CD4-positive, alpha-beta T cell treated with Interleukin-6 at 100 ng/mL for 8 hours (primary cell): Measurements from ENCODE around the gene HERC6.
"Not testable (repeated sequence)": the region's sequence is repeated elsewhere in the genome, so short reads cannot be mapped to it uniquely, and the experiment has no call there.

Experiments used
- DNase-seq: peaks from one replicate; pipeline ENCODE4 v3.0.0-alpha.2; 2020; ENCODE audit warnings: mixed read lengths, low spot score

The HERC6 gene

GRCh38 chr4:88447371-88448095, 68.9 kb downstream of the HERC6 start:
- DNase-seq = no peak

DNA sequence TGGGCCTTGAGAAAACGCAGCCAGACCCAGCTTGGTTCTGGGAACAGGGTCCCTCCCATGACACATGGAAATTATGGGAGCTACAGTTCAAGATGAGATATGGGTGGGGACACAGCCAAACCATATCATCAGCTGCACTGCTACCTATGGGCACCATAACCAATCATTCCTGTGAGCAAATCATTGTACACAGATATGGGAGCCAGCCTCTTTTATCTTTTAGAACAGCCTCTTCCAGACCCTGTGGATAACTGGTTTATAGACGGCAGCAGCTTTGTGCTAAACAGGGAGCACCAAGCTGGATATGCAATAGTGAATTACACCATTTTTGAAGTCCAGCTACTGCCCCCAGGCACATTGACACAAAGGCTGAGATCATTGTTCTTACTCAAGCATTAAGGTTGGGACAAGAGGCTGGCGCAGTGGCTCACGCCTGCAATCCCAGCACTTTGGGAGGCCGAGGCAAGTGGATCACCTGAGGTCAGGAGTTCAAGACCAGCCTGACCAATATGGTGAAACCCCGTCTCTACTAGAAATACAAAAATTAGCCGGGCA, 69.6 kb downstream of the HERC6 start:
- DNase-seq = not testable (repeated sequence)

- DNase-seq = no peak
Observed at GRCh38 chr4:88448889-88449288, 70.2 kb downstream of the HERC6 start.

- no peak for DNase-seq
Observed at GRCh38 chr4:88449290-88449689, 70.6 kb downstream of the HERC6 start.

- no peak for DNase-seq
Observed at GRCh38 chr4:88451205-88451604, 72.6 kb downstream of the HERC6 start.

GRCh38 chr4:88452912-88453311, 74.3 kb downstream of the HERC6 start:
- no peak for DNase-seq

DNA sequence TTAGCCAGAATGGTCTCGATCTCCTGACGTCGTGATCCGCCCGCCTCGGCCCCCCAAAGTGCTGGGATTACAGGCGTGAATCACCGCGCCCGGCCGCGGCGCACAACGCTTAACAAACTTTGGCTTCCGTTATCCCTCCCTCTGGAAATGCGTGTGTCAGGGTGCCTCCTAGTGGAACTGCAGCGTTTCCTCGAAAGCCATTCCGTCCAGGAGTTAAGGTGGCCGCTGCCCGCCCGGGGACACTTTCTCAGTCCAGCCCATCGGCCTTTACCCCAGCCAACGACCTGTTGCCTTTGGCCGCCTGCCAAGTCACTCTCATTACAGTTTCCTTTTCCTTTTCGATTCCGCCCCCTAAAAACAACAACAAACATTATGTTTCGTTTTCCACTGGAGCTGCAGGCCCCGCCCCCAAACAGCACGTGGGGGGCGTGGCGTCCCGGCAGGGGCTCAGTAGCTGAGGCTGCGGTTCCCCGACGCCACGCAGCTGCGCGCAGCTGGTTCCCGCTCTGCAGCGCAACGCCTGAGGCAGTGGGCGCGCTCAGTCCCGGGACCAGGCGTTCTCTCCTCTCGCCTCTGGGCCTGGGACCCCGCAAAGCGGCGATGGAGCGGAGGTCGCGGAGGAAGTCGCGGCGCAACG, 78.1 kb downstream of the HERC6 start, which contains the start of gene HERC5:
Gene HERC5, plus strand, starts transcription at position 450 of the 637 bp plus-strand sequence. Its CDS starts 151 bp downstream, at position 601.
- DNase-seq = peak; percentile 91

DNA sequence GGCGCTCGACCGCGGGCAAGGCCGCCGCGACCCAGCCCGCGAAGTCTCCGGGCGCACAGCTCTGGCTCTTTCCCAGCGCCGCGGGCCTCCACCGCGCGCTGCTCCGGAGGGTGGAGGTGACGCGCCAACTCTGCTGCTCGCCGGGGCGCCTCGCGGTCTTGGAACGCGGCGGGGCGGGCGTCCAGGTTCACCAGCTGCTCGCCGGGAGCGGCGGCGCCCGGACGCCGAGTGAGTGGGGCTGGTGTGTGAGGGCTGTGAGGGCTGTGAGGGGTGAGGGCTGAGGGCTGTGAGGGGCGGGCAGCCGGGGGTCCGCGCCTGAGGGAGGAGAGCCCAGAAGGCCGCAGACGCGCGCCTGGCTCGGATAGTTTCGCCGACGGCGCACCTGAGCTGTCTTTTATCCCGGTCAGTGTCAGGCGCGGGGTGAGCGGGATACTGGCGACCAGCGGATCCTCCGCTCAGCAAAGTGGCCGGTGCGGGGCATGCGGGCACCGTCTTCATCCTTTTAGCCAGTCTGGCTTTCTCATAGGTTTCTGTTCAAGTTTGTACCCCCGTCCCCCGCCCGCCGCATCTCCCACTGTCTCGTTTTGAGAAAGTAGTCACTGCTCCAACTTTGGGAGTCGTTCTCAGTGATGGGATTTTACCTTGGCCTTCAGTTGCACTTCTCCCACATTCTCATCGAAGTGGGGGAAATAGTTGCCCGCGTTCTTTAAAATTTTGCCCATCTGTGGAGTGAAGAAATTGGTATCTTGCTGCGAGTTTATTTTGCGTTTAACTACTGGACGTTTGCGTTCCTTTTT, 78.9 kb downstream of the HERC6 start:
- peak; percentile 24 for DNase-seq

- DNase-seq = no peak
Observed at GRCh38 chr4:88458104-88458740, 79.6 kb downstream of the HERC6 start.

DNA sequence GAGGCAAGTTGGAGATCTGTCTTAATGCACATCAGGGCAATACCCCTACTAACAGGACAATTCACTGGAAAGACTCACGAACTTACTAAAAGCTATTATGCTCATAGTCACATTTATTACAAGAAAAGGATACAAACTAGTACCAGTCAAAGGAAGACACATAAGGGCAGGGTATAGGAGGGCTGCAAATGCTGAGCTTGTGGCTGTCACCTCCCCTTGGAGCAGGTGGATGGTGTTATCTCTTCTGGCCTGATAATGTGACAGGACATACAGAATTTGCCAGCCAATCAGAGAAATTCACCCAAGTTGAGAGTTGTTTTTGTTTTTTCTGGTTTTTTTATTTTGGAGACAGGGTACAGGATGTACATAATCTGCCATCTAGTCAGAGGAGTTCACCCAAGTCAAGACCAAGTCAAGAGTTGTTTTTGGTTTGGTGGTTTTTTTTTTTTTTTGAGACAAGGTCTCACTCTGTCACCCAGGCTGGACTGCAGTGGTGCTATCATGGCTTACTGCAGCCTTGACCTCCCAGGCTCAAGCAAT, 87.1 kb downstream of the HERC6 start:
- DNase-seq = no peak

DNA sequence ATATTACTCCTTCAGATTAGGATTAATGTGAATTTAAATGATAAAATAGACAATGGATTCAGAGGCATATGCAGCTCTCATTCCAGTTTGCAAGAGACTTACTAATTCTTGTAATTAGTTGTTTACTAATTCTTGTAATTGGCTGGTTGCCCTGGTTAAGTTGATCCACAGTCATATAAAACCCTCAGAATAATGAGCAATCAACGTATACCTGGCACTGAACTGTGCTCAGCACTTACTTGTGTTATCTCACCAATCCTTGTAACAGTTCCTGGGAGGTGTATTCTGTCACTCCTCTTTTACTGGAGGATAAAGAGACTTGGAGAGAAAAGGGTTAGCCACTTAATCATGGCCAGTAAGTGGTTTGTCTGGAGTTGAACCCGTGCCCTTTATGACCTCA, 88.7 kb downstream of the HERC6 start:
- DNase-seq = no peak

GRCh38 chr4:88477229-88477860, 98.7 kb downstream of the HERC6 start:
- DNase-seq = no peak

DNA sequence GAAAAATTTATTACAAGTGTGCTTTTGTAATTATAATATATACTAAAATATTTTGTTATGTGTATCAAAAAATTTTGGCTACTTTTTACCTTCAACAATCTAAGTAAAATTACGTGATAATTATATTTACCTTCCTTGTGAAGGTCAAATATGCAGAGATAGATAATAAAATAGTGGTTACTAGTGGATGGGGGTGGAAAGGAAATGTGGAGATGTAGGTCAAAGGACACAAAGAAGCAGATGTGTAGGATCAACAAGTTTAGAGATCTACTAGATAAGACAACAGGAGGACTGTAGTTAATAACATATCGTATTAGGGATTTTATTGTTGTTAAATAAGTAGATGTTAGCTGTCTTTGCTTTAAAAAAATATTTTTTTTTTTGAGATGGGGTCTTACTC, 99.6 kb downstream of the HERC6 start:
- DNase-seq = no peak

GRCh38 chr4:88481537-88481936, 102.9 kb downstream of the HERC6 start:
- DNase-seq = no peak

- no peak for DNase-seq
Observed at GRCh38 chr4:88489100-88489761, 110.6 kb downstream of the HERC6 start.
